GM12878 (cell line): ENCODE results near the gene PPAN.

Source experiments
- MEF2A ChIP-seq: IDR thresholded peaks from 2 replicates; pipeline ENCODE4 v1.6.1; 2011; ENCODE audit warnings: low read depth, mild to moderate bottlenecking, low read length, moderate library complexity; ENCODE audit not compliant: insufficient read depth
- POLR2A ChIP-seq: IDR thresholded peaks from 2 replicates; pipeline ENCODE4 v1.6.1; 2011; ENCODE audit warnings: low read depth, mild to moderate bottlenecking, low read length
- SPI1 ChIP-seq: IDR thresholded peaks from 2 replicates; pipeline ENCODE4 v1.6.1; 2011; ENCODE audit warnings: low read depth, mild to moderate bottlenecking, low read length, moderate library complexity, borderline replicate concordance; ENCODE audit not compliant: insufficient read depth
- ZNF622 ChIP-seq: fragments of 450-650 bp; IDR thresholded peaks from 2 replicates; pipeline ENCODE4 v1.6.1; 2017; ENCODE audit warnings: mild to moderate bottlenecking, inconsistent platforms
- TF ChIP-seq, protein P1 (sequence below): IDR thresholded peaks from 2 replicates; pipeline ENCODE4 v1.6.1; 2011; ENCODE audit warnings: low read depth, mild to moderate bottlenecking, low read length, moderate library complexity, borderline replicate concordance; ENCODE audit errors: extremely low read depth
- TF ChIP-seq, protein P2 (sequence below), 3 experiments: IDR thresholded peaks in 2 of 3; conservative IDR thresholded peaks in 1 of 3; 2 replicates each; pipeline ENCODE4 v1.5.1; 2011; ENCODE audit warnings: low read depth in 3 of 3, low read length in 3 of 3, mild to moderate bottlenecking in 3 of 3, control low read depth in 2 of 3, moderate library complexity in 2 of 3, inconsistent platforms in 1 of 3, mixed read lengths in 1 of 3; ENCODE audit not compliant: control insufficient read depth in 2 of 3, insufficient read depth in 1 of 3; ENCODE audit errors: extremely low read depth in 1 of 3
- TF ChIP-seq, protein P3 (sequence below): IDR thresholded peaks from 2 replicates; pipeline ENCODE4 v1.6.1; 2012; ENCODE audit warnings: low read depth, low read length, improper control_type of control experiment
- TF ChIP-seq, protein P4 (sequence below): IDR thresholded peaks from 2 replicates; pipeline ENCODE4 v1.6.1; 2011; ENCODE audit warnings: low read depth, low read length, improper control_type of control experiment, borderline replicate concordance

DNA sequence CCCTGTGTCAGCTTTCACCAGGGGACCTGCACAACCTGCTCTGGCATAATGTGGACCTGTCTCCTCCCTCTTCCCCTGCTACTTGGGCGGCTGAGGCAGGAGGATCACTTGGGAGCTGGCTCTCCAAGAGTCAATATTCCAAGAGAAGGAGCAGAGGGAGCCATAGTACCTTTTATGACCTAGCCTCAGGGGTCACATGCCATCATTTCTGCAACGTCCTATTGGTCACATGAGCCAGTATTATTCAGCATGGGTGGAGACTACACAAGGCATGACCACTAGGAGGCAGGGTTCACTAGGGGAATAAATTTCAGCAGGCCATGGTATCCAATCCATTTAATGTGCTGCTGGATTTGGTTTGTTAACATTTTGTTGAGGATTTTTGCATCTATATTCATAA is 32.0 kb upstream of the PPAN start:
- TF ChIP-seq, protein P1, sequence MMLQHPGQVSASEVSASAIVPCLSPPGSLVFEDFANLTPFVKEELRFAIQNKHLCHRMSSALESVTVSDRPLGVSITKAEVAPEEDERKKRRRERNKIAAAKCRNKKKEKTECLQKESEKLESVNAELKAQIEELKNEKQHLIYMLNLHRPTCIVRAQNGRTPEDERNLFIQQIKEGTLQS: no peak
- TF ChIP-seq, protein P2, sequence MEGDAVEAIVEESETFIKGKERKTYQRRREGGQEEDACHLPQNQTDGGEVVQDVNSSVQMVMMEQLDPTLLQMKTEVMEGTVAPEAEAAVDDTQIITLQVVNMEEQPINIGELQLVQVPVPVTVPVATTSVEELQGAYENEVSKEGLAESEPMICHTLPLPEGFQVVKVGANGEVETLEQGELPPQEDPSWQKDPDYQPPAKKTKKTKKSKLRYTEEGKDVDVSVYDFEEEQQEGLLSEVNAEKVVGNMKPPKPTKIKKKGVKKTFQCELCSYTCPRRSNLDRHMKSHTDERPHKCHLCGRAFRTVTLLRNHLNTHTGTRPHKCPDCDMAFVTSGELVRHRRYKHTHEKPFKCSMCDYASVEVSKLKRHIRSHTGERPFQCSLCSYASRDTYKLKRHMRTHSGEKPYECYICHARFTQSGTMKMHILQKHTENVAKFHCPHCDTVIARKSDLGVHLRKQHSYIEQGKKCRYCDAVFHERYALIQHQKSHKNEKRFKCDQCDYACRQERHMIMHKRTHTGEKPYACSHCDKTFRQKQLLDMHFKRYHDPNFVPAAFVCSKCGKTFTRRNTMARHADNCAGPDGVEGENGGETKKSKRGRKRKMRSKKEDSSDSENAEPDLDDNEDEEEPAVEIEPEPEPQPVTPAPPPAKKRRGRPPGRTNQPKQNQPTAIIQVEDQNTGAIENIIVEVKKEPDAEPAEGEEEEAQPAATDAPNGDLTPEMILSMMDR (IDR thresholded peaks at IDR 0.05 in 2 of 3, conservative IDR thresholded peaks at IDR 0.05 in 1 of 3; ENCODE audit: control insufficient read depth in 2 of 3, extremely low read depth in 1 of 3, insufficient read depth in 1 of 3, low read depth in 3 of 3, low read length in 3 of 3): peak; percentile 29 to 54 (median 34); a peak in 5 of 6 replicates
- TF ChIP-seq SPI1: no peak
- TF ChIP-seq, protein P3, sequence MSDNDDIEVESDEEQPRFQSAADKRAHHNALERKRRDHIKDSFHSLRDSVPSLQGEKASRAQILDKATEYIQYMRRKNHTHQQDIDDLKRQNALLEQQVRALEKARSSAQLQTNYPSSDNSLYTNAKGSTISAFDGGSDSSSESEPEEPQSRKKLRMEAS: no peak
- no peak for TF ChIP-seq ZNF622
- TF ChIP-seq POLR2A: no peak
- no peak for TF ChIP-seq MEF2A
- TF ChIP-seq, protein P4, sequence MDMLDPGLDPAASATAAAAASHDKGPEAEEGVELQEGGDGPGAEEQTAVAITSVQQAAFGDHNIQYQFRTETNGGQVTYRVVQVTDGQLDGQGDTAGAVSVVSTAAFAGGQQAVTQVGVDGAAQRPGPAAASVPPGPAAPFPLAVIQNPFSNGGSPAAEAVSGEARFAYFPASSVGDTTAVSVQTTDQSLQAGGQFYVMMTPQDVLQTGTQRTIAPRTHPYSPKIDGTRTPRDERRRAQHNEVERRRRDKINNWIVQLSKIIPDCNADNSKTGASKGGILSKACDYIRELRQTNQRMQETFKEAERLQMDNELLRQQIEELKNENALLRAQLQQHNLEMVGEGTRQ: peak; percentile 43; the same call in 1 of the 2 replicates
